KOPT-K1 (cell line): ENCODE results near the gene AKR7A3.

Experiments used
- H3K27ac ChIP-seq: fragments of 200-600 bp; sonication (generic); 2 replicates; pipeline ENCODE4 v1.5.1; 2016; ENCODE audit warnings: antibody characterized with exemption, mild to moderate bottlenecking, low read depth, low read length; ENCODE audit not compliant: poor library complexity, severe bottlenecking
- H3K36me3 ChIP-seq: fragments of 200-600 bp; sonication (generic); 2 replicates; pipeline ENCODE4 v1.5.1; 2017; ENCODE audit warnings: antibody characterized with exemption, mild to moderate bottlenecking, low read length, moderate library complexity; ENCODE audit not compliant: insufficient read depth
- H3K9me3 ChIP-seq: fragments of 200-600 bp; sonication (generic); 2 replicates; pipeline ENCODE4 v1.5.1; 2017; ENCODE audit warnings: antibody characterized with exemption, low read length, mild to moderate bottlenecking; ENCODE audit not compliant: insufficient read depth, poor library complexity, severe bottlenecking

The AKR7A3 gene

DNA sequence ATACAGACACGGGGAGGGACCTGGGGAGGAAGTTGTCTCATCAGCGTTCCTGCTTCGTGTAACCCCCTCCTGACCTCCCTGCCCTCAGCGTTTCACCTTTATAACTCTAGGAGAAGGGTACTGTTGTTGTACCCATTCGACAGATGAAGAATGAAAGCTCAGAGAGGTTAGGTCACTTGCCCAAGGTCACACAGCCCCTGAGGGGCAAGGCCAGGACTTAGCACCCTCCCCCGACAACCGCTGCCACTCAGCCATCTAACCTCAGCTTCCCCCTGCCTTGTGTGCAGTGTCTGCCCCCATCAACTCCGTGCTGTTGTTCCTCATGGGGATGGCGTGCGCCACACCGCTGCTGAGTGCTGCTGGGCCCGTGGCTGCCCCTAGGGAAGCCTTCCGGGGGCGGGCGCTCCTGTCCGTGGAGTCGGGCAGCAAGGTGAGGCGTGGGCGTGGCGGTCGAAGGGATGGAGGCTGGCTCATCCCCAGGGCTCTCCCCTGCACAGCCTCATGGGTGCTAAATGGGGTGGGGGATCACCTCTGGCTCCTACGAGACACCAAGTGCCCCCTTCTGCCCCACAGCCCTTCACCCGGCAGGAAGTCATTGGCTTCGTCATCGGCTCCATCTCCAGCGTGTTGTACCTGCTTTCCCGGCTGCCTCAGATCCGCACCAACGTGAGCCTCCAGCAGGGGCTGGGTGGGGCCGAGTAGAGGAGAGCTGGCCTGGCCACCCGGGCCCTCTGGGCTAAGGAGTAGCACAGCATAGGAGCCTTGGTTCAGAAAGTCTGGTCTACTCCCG, 37.6 kb upstream of the AKR7A3 start:
- Histone ChIP-seq H3K36me3 (no peaks in the 10 kb centered on the region), H3K9me3 (no peaks in the 10 kb centered on the region), H3K27ac (no peak overlapping the region)

DNA sequence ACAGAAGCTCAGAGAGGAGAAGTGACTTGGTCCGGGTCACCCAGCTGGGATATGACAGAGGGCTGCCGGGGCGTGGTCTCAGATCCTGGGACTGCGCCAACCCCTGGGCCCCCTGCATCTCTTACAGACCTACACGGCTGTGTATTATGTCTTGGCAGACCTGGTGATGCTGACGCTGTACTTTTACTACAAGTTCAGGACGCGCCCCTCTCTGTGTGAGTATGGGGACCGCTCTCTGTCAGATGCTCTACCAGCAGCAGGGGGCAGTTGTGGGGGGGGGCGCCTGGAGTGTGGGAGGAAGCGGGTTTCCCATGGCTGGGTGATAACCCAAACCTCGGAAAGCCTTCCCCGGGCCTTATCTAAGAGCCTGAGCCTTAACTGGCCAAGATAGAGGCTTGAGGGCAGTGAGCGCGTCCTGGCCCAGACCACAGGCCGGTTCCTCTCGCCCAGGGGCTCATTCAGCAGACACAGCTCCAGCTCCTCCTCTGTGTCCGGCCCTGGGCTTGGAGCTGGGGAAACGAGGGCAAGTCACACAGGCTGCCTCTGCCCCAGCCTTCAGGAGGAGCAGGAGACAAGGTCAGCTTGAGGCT, 36.9 kb upstream of the AKR7A3 start:
- Histone ChIP-seq H3K9me3 (no peaks in the 10 kb centered on the region), H3K36me3 (no peaks in the 10 kb centered on the region), H3K27ac (no peak overlapping the region)

DNA sequence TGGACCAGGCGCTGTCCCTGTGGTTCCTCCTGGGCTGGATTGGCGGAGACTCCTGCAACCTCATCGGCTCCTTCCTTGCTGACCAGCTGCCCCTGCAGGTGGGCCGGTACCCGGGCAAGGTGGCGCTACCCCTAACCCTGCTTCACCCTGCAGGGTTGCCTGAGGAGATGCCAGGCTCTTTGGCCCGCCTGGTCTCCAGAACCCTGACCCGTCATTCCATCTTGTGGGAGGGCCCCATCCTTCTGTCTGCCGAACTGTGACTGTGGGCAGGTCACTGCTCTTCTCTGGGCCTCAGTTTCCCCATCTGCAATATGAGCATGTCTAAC, 36.1 kb upstream of the AKR7A3 start:
- Histone ChIP-seq H3K9me3 (no peaks in the 10 kb centered on the region), H3K27ac (no peak overlapping the region), H3K36me3 (no peaks in the 10 kb centered on the region)

DNA sequence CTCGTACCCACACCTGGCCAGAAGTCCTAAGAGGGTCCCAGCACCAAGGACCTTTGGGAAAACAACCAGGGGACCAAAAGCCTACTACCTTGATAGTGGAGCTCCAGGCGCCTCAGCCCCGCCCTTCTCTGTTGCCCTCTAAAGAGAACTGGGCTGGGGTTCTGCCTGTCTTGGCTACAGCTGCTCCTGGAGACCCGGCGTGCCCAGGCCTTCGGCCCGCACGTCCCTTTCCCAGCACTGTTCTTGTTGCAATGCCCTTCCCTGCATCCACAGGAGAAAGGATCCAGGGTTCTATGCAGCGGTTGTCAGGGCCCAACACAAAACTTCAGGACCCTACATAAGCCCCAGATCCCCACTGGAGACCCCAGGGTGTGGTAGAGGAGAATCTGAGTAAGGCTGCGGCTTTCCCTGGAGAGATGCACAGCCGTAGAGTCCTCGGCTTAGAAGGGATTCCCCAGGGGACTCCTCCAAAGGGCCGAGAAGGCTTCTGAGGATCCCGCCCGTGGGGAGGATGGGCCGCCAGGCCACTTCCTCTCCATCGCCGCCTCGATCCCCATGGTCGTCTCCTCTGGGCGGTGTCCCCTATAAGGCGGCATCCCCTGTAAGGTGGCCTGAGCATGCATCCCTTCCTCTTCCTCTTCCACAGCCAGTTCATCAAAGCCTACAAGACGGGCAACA, 35.6 kb upstream of the AKR7A3 start:
- no peaks in the 10 kb centered on the region for H3K36me3 ChIP-seq
- no peak overlapping the region for H3K27ac ChIP-seq
- H3K9me3 ChIP-seq = no peaks in the 10 kb centered on the region

DNA sequence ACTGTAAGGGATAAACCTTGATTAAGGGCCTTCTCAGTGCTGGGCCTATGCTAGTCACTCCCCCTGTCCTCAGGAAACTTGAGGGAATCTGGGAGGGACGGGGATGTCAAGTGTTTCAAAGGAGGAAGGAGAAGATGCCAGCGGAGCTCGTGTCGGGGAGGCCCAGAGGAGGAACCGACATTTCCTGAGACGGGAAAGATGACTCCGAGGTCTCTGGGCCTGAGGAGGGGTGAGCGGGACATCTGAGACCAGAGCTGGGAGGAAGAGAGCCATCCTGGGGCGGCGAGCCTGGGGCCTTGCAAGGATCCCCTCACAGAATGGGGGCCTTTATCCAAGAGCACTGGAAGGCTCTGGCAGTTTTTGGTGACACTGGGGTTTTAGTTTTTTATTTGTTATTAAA, 33.9 kb upstream of the AKR7A3 start:
- no peak overlapping the region for H3K27ac ChIP-seq
- H3K36me3 ChIP-seq = no peaks in the 10 kb centered on the region
- no peaks in the 10 kb centered on the region for H3K9me3 ChIP-seq

DNA sequence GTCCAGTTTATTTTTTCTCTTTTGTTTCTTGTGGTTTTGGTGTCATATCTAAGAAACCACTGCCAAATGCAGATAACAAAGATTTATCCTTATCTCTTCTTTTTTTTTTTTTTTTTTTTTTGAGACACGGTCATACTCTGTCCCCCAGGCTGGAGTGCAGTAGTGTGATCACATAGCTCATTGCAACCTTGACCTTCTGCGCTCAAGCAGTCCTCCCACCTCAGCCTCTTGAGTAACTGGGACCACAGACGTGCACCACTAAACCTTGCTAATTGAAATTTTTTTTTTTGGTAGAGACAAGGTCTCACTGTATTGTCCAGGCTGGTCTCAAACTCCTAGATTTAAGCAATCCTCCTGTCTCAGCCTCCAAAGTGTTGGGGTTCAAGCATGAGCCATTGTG, 32.5 kb upstream of the AKR7A3 start:
- Histone ChIP-seq H3K9me3 (no peaks in the 10 kb centered on the region), H3K27ac (no peak overlapping the region), H3K36me3 (no peaks in the 10 kb centered on the region)

DNA sequence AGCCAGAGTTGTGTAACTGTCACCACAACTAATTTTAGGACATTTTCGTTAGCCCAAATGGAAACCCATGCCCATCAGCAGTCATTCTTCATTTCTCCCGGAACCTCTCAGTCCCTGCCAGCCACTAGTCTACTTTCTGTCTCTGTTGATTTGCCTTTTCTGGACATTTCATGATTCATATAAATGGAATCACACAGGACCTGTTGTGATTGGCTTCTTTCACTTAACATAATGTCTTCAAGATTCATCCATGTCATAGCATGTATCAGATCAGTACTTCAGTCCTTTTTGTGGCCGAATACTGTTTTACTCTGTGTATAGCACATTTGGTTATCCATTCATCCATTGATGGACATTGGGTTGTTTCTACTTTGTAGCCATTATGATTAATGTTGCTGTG, 30.6 kb upstream of the AKR7A3 start:
- Histone ChIP-seq H3K36me3 (no peaks in the 10 kb centered on the region), H3K27ac (no peak overlapping the region), H3K9me3 (no peaks in the 10 kb centered on the region)

DNA sequence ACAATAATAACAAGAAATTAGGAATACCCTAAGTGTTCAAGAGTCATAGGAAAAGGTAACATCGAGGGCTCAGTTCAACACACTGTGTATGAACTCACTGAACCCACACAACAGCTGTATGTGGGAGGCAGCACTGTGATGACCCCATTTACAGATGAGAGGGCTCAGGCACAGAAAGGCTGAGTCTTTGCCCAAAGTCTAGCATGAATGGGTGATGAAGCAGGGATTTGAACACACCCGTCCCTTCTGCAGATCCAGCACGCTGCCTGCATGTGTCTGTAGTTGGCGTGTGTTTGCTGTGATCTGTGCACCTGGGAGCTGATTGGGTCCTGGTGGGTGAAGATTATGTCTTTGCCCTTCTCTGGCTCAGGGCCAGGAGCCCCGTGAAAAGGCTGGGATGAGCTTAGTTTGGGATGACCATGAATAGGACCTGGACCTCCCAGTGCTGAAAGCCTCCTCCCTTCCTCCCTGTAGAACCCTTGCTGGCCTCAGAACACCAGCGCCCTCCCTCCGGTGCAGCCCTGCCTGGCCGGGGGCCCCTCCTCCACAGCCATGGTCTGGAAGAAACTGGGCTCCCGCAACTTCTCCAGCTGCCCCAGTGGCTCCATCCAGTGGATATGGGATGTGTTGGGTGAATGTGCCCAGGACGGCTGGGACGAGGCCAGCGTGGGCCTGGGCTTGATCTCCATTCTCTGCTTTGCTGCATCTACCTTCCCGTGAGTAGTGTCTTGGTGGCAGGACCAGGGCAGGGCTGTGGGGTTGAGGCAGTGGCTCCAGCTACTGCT, 28.7 kb upstream of the AKR7A3 start:
- Histone ChIP-seq H3K9me3 (no peaks in the 10 kb centered on the region), H3K36me3 (no peaks in the 10 kb centered on the region), H3K27ac (no peak overlapping the region)

DNA sequence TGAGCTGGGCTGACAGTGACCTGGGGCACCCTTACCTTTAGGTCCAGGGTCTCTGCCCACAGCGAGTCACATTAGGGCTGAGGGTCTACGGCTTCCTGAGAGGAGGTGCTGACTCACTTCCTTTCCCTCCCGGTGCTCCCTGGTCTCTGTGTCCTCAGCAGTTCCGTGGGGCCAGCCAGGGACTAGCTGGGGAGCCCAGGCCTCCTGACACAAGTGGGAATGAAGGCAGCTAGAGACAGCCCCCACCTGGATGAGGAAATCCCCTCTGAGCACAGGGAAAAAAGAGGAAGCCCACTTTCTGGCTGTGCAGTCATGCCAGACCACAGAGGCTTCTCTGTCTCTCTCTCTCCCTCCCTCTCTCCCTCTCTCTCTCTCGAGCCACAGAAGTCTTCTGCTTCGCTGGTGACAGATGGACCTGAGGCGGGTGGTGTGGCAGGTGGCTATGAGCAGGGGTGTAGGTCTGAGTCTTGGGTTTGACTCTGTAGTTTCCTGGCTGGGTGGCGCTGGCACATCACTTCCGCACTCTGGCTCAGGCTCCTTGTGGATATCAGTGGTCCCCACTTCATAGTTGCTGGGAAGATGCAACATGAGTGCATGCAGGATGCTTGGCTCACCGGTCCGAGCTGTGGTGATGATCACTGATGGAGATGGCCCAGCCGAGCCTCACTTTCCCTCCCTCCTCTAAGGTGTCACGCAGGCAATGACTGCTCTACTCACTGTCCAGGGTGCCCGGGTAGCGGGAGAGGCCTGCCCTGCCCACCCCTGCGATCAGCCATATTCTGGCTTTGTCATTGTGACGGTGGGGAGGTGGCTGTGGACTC, 27.0 kb upstream of the AKR7A3 start:
- Histone ChIP-seq H3K36me3 (no peaks in the 10 kb centered on the region), H3K27ac (no peak overlapping the region), H3K9me3 (no peaks in the 10 kb centered on the region)

DNA sequence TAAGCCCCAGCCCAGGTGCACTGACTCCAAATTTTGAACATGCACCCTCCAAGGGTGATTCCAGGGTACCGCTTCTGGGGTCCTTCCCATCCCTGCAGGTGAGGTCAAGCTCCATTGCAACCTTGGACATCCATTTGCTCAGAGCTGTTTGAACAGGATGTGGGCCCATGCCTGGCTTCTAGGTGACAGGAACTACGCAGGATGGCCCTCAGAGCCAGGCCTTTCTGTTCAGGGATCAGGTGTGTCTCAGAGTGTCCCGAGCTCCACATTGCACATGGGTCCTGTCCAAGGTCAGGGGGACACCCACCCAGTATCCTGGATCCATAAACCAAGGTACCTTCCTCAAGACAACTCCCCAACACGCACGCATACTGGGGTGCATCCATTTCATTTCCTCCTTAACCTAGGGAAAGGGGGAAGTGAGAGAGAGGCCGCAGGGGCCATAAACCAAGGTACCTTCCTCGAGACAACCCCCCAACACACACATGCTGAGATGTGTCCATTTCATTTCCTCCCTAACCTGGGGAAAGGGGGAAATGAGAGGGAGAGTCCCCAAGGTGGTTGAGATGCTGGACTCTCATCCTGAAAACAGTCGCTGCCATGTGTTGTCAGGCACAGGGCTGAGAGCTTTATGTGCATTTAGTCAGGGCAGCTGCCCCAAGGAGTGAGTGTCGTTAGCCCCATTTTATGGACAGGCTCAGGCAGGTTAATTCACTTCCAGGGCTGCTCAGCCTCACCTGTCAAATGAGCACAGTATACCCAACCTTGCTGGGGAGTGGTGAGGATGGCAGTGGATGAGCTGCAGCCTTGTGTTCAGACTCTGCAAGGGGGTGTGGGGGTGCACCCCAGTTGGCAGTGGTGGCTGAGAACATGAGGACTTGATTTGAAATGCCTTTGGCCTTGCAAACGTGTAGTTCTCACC, 25.7 kb upstream of the AKR7A3 start:
- H3K9me3 ChIP-seq = no peaks in the 10 kb centered on the region
- peaks cover 2% of the 10 kb centered on the region; the same call in 1 of the 2 replicates for H3K36me3 ChIP-seq
- no peak overlapping the region for H3K27ac ChIP-seq

DNA sequence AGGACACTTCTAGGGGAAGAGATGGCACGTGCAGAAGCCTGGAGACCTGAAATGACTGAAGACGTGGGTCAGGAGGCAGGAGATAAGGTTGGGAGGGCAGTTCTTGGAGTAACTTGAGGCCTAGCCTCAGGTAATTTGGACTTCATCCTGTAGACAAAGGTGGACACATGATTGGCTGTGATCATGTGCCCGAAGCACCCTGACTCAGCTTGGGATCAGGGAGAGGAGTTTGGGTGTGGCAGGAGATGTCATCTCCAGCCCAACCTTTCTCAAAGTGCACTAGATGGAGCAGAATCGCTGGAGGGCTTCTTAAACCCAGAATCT, 25.0 kb upstream of the AKR7A3 start:
- Histone ChIP-seq H3K36me3 (peaks cover 8% of the 10 kb centered on the region; the same call in 1 of the 2 replicates), H3K27ac (no peak overlapping the region), H3K9me3 (no peaks in the 10 kb centered on the region)

DNA sequence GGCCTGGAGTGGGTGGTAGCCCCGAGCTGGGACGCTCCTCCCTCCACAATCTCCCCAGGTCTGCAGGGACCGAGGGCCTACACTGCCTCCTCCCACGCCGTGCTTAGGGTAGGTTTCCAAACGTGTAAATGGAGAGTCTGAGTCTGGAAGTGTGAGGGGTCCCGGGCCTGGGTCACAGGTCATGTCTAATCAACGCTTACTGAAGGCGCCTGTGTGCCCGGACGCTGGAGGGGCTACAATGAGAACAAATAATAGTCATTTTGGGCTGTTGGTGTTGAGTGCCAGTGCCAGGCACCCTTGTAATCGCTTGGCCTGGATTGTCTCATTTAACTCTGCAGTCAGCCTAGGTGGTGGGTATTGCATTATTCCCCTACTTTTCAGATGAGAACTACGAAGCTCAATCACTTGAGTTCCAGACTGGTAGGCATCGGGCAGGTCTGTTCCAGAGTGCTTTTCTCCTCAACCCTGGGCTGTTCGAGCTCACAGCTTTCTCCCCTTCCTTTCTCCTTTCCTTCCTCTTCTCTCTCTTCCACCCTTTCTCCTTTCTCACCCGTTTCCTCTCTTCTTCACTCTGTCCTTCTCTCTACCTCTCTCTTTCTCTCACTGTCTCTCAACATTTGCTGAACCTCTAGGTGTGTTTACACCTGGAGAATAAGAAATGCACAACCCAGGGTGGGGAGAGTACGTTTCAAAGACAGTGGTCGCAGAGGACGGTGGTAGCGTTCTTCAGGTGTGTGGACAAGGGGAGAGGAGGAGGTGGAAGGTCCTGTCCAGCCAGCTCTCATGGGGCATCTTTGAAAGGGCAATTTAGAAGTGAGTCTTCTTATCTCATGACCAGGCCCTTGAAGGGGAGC, 24.4 kb upstream of the AKR7A3 start:
- H3K27ac ChIP-seq = peak overlapping the region; percentile 77

More for the DNA sequence above, 24.4 kb upstream of the AKR7A3 start:
- Histone ChIP-seq H3K36me3 (peaks cover 14% of the 10 kb centered on the region; the same call in 1 of the 2 replicates), H3K9me3 (no peaks in the 10 kb centered on the region)
